Fibroblast of lung (primary cell): ENCODE measurements around the gene RASGEF1C. TPM values are rescaled to one million over a fixed set of nuclear protein-coding genes. Genes with fewer than 3 reads are reported as not detected.

Experiments used
- DNase-seq, 2 donors: peaks; one replicate each; pipeline versions ENCODE4 v3.0.0 to v3.0.0-alpha.2; 2010; ENCODE audit warnings: low read depth in 2 of 2
- H2AFZ ChIP-seq: 2 replicates; pipeline ENCODE4 v1.5.1; 2012; ENCODE audit warnings: low read length, control low read depth, inconsistent platforms
- H3K27ac ChIP-seq: 2 replicates; pipeline ENCODE4 v1.5.1; 2011; ENCODE audit warnings: low read length, control low read depth; ENCODE audit not compliant: insufficient read depth
- H3K27me3 ChIP-seq: 2 replicates; pipeline ENCODE4 v1.5.1; 2011; ENCODE audit warnings: mild to moderate bottlenecking, low read length; ENCODE audit not compliant: control insufficient read depth, insufficient read depth
- H3K36me3 ChIP-seq: 2 replicates; pipeline ENCODE4 v1.5.1; 2011; ENCODE audit warnings: low read length; ENCODE audit not compliant: control insufficient read depth, insufficient read depth
- H3K4me1 ChIP-seq: 2 replicates; pipeline ENCODE4 v1.5.1; 2011; ENCODE audit warnings: low read length; ENCODE audit not compliant: control insufficient read depth, insufficient read depth; ENCODE audit errors: extremely low read depth
- H3K4me2 ChIP-seq: 2 replicates; pipeline ENCODE4 v1.5.1; 2011; ENCODE audit warnings: low read length, control low read depth; ENCODE audit not compliant: insufficient read depth; ENCODE audit errors: extremely low read depth
- H3K4me3 ChIP-seq, 4 experiments: fragments of 200-600 bp in 1 of 4; sonication (generic) in 1 of 4; replicated peaks in 1 of 4; 2 replicates each; pipeline ENCODE4 v1.5.1; 2011 to 2016; ENCODE audit warnings: low read length in 4 of 4, low read depth in 3 of 4, mild to moderate bottlenecking in 3 of 4, control low read depth in 2 of 4, inconsistent platforms in 1 of 4, mixed read lengths in 1 of 4; ENCODE audit not compliant: insufficient read depth in 1 of 4; ENCODE audit errors: control extremely low read depth in 1 of 4
- H3K79me2 ChIP-seq: 2 replicates; pipeline ENCODE4 v1.5.1; 2012; ENCODE audit warnings: mild to moderate bottlenecking, low read length, inconsistent platforms; ENCODE audit not compliant: control insufficient read depth, insufficient read depth
- H3K9ac ChIP-seq: 2 replicates; pipeline ENCODE4 v1.5.1; 2011; ENCODE audit warnings: mild to moderate bottlenecking, low read length, control low read depth; ENCODE audit not compliant: insufficient read depth
- H3K9me3 ChIP-seq: 2 replicates; pipeline ENCODE4 v1.5.1; 2012; ENCODE audit warnings: low read depth, low read length; ENCODE audit not compliant: control insufficient read depth, insufficient read depth
- H4K20me1 ChIP-seq: 2 replicates; pipeline ENCODE4 v1.5.1; 2011; ENCODE audit warnings: low read length; ENCODE audit not compliant: control insufficient read depth, insufficient read depth; ENCODE audit errors: extremely low read depth
- EZH2 ChIP-seq: IDR thresholded peaks from 2 replicates; pipeline ENCODE4 v1.5.1; 2012; ENCODE audit warnings: low read length, control low read depth, mild to moderate bottlenecking; ENCODE audit errors: missing control alignments
- polyA plus RNA-seq, 2 donors: library from polyadenylated mRNA; depleted of rRNA in 1 of 2; stranded (reverse) in 1 of 2; unstranded in 1 of 2; fragments of >200 nt; gene quantifications; 2 replicates each; pipeline ENCODE4 v1.2.1, GENCODE V29; 2011 to 2012; ENCODE audit warnings: missing spikeins in 1 of 2
- total RNA-seq: library from RNA; depleted of rRNA; stranded (reverse); fragments of >200 nt; gene quantifications from 2 replicates; pipeline ENCODE4 v1.2.1, GENCODE V29; 2014
- TF ChIP-seq, protein P1 (sequence below), 2 donors: IDR thresholded peaks in 1 of 2; conservative IDR thresholded peaks in 1 of 2; 1 replicate in 1 of 2; 2 replicates in 1 of 2; pipeline ENCODE4 v1.5.1; 2011 to 2012; ENCODE audit warnings: low read length in 2 of 2, control low read depth in 1 of 2, inconsistent platforms in 1 of 2, low read depth in 1 of 2, mild to moderate bottlenecking in 1 of 2

Gene RASGEF1C
- total and polyA plus RNA-seq, 2 donors (not counting 1 experiment from before 2014, with no cell fraction given): under 0.01 TPM; not detected in 1

DNA sequence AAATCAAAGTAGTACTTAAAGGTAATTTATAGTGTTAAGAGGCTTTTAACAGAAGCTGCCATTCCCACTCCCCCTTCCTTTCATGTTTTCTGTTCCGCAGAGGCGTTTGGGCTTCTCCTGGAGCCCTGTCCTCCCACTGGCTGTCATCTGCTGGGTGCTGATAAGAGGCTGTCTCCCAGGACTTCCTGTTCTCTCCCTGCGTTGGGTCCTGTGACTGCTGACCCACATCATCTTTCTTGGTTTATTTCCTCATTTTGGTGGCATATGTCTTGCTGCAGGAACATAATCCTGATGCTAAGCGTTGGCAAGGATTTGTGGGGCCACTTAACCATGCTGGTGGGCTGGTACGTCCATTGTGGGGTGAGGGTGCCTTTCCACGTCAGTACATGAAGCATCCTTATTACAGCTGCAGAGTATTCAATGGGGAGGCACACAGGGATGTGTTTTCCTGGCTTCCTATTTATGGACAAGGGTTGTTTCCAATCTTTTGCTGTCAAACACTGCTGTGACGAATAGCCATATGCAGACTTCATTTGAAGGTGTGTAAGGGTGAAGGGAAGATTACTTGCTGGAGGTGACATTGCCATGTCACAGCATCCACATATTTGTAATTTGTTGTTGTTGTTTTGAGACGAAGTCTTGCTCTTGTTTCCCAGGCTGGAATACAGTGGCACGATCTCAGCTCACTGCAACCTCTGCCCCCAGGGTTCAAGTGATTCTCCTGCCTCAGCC lies 115.2 kb downstream of the RASGEF1C start:
- TF ChIP-seq EZH2: no peak
- TF ChIP-seq, protein P1, sequence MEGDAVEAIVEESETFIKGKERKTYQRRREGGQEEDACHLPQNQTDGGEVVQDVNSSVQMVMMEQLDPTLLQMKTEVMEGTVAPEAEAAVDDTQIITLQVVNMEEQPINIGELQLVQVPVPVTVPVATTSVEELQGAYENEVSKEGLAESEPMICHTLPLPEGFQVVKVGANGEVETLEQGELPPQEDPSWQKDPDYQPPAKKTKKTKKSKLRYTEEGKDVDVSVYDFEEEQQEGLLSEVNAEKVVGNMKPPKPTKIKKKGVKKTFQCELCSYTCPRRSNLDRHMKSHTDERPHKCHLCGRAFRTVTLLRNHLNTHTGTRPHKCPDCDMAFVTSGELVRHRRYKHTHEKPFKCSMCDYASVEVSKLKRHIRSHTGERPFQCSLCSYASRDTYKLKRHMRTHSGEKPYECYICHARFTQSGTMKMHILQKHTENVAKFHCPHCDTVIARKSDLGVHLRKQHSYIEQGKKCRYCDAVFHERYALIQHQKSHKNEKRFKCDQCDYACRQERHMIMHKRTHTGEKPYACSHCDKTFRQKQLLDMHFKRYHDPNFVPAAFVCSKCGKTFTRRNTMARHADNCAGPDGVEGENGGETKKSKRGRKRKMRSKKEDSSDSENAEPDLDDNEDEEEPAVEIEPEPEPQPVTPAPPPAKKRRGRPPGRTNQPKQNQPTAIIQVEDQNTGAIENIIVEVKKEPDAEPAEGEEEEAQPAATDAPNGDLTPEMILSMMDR (conservative IDR thresholded peaks at IDR 0.05 in 1 of 2, IDR thresholded peaks at IDR 0.05 in 1 of 2; ENCODE audit: low read depth in 1 of 2, low read length in 2 of 2): no peak
- H3K9ac ChIP-seq: no peak overlapping the region
- H3K4me2 ChIP-seq: no peak overlapping the region
- H3K9me3 ChIP-seq: no peaks in the 10 kb centered on the region
- H3K79me2 ChIP-seq: no peaks in the 10 kb centered on the region
- H2AFZ ChIP-seq: no peak overlapping the region
- H3K27ac ChIP-seq: no peak overlapping the region
- no peak overlapping the region for H3K4me3 ChIP-seq
- no peaks in the 10 kb centered on the region for H3K27me3 ChIP-seq
- no peak for DNase-seq
- no peaks in the 10 kb centered on the region for H4K20me1 ChIP-seq
- H3K36me3 ChIP-seq: no peaks in the 10 kb centered on the region
- H3K4me1 ChIP-seq: no peaks in the 10 kb centered on the region

DNA sequence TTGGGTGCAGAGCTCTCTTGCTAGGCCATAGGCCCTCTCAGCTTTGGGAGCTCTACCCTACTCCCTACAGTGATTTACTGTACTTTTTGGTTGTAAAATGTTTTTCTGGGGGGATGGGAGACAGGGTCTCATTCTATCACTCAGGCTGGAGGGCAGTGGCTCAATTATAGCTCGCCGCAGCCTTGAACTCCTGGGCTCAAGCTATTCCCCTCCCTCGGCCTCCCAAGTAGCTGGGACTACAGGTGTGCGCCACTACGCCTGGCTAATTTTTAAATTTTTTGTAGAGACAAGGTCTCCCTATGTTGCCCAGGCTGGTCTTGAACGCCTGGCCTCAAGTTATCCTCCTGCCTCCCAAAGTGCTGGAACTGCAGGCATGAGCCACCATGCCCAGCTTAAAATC lies 115.8 kb downstream of the RASGEF1C start:
- H4K20me1 ChIP-seq: no peaks in the 10 kb centered on the region
- H3K79me2 ChIP-seq: no peaks in the 10 kb centered on the region
- H3K9me3 ChIP-seq: no peaks in the 10 kb centered on the region
- DNase-seq: no peak
- H2AFZ ChIP-seq: no peak overlapping the region
- no peak overlapping the region for H3K4me2 ChIP-seq
- H3K4me3 ChIP-seq: no peak overlapping the region
- H3K27me3 ChIP-seq: no peaks in the 10 kb centered on the region
- no peaks in the 10 kb centered on the region for H3K36me3 ChIP-seq
- H3K4me1 ChIP-seq: no peaks in the 10 kb centered on the region
- no peak overlapping the region for H3K27ac ChIP-seq
- TF ChIP-seq EZH2: no peak
- TF ChIP-seq, protein P1 (conservative IDR thresholded peaks at IDR 0.05 in 1 of 2, IDR thresholded peaks at IDR 0.05 in 1 of 2; ENCODE audit: low read depth in 1 of 2, low read length in 2 of 2): no peak
- no peak overlapping the region for H3K9ac ChIP-seq

DNA sequence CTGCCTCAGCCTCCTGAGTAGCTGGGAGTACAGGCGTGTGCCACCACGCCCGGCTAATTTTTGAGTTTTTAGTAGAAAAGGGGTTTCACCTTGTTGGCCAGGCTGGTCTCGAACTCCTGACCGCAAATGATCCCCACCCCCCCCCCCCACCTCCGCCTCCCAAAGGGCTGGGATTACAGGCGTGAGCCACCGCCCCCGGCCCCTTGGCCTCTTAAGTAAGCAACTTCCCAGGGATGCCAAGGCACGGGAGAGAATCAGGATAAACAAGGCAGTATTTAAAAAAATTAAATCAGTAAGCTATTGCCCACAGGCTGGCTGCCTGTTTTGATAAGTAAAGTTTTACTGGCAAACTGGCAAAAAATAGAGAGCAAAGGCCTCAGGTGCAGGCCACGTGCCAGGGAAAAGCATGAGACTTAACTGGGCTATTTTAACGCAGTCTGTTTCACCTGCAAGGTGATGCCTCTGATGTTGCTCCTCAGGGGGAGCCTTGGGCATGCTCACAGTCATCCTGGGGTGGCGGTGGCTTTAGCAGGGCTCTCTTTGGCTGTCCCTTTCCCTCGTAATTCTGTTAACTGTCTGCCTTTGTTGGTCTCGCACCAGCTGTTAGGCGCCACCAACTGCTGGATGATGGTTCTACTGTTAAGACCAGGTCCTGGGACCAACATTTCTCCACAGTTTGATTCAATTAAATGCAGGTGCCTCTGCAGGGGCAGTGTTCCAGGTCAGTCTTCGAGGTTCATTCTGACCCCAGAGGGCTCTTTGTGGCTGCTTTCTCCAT lies 118.1 kb downstream of the RASGEF1C start:
- DNase-seq: peak; percentile 33 to 36
- Histone ChIP-seq H3K4me2 (peak overlapping the region; percentile 64), H3K27me3 (no peaks in the 10 kb centered on the region), H2AFZ (no peak overlapping the region), H3K27ac (no peak overlapping the region), H3K4me3 (peak overlapping the region in 2 of 4 experiments; percentile 14 to 62), H3K79me2 (no peaks in the 10 kb centered on the region), H3K36me3 (no peaks in the 10 kb centered on the region), H3K9me3 (no peaks in the 10 kb centered on the region), H3K4me1 (no peaks in the 10 kb centered on the region), H3K9ac (no peak overlapping the region), H4K20me1 (no peaks in the 10 kb centered on the region)
- TF ChIP-seq EZH2: no peak
- TF ChIP-seq, protein P1 (conservative IDR thresholded peaks at IDR 0.05 in 1 of 2, IDR thresholded peaks at IDR 0.05 in 1 of 2; ENCODE audit: low read depth in 1 of 2, low read length in 2 of 2): peak in 1 of 2 donors; percentile 39
